ENCODE measurements around the gene ARRB1.
"Not testable (repeated sequence)": the region's sequence is repeated elsewhere in the genome, so short reads cannot be mapped to it uniquely, and the experiment has no call there.

ARRB1 gene

GRCh38 chr11:75351541-75351790 lies at the start of gene ARRB1:
ARRB1 (minus strand) TSS chr11:75351661; CDS start chr11:75351607, 54 bp downstream.
- no peak for DNase-seq (ENCODE audit: low read depth in 2 of 2)

DNA sequence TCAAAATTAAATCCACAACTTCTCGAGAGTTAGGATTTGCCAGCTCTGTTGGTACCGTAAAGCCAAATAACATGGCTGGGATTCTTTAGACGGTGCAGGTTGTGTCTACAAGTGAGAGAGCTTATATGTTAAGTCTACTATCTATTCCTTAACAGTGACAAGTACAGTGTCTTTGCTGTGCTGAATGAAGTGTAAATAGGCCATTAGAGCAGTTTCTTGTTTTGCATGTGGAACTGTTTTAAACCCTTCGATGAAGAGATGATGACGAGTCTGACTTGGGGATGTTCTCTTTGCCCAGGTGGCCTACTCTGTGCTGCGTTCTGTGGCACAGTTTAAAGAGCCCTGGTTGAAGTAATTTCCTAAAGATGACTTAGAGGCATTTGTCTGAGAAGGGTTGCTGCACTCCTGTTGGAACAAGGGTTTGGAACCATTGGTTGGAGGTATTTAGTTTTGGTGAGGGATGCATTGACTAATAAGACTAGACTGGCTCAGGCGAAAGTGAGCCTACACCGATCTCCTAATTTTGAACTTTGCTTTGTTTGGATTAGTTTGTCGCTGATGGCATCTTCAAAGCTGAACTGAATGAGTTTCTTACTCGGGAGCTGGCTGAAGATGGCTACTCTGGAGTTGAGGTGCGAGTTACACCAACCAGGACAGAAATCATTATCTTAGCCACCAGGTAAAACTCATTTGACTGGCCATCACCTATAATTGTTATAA lies 48.8 kb upstream of the ARRB1 start:
- no peak for DNase-seq (ENCODE audit: low read depth in 2 of 2)

DNA sequence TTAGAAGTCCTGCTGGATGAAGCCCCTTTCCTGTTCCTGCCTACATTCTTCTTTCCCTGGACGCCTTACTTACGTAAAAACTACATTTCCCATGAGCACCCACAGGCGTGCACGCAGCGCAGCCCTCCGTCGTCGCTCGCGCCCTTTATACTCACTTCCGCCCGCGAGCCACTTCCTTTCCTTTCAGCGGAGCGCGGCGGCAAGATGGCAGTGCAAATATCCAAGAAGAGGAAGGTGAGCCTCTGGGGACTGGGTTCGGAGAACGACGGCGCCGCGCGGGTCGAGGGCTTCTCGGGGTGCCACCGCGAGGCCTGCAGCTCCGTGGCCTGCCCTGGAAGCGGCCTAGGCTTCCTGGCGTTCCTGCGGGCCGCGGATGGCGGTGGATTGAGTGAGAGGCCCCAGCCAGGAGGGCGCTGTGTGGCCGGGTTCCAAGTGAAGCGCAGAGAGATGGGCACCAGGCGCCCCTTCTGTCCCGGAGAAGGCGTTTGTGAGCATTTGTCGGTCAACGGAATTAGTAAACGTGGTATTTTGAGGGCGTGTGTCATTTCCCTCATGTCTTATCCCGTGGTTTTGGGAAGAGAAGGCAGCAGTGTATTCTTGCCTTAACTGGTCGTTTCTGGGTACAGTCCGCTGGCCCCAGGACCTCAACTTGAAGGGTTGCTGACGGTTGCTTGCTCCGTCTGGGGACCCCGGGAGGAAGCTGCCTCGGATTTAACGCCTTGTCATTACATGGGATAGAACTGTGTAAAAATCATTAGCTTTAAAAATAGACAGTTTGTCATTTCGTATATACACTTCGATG lies 48.1 kb upstream of the ARRB1 start, which contains the start of gene RPS3:
Gene RPS3 (plus strand): TSS at position 175 of the 802 bp plus-strand sequence. CDS start 30 bp downstream, at position 205.
- peak; percentile 68 to 70 for DNase-seq (ENCODE audit: low read depth in 2 of 2)

GRCh38 chr11:75398906-75399305 lies 47.4 kb upstream of the ARRB1 start:
- DNase-seq (ENCODE audit: low read depth in 2 of 2): no peak

DNA sequence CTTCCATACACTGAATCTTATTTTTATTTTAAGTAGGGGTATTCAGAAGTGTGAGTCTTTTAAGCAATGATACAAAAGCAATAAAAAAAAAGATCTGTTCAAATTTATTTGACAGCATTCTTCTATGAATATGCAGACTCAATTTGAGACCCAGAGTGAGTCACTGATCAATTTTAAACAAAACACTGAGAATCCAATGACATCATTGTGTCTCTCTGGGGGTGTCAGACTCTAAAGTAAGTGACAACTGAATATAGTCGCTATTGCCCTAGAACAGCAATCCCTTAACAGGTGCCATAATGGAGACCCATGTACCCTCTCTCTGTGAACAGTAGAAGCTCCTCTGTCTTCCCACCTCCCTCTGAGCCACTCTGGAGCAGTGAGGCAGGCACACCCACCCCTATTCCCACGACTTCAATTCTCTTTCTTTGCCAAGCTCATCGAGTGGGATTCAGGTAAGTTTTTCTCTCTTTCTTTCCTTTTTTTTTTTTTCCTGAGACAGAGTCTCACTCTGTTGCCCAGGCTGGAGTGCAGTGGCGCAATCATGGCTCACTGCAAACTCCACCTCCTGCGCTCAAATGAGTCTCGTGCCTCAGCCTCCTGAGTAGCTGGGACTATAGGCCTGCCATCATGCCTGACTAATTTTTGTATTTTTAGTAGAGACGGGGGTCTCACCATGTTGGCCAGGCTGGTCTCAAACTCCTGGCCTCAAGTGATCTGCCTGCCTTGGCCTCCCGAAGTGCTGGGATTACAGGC lies 42.8 kb upstream of the ARRB1 start:
- DNase-seq (ENCODE audit: low read depth in 2 of 2): no peak

GRCh38 chr11:75389925-75390324 lies 38.5 kb upstream of the ARRB1 start:
- DNase-seq (ENCODE audit: low read depth in 2 of 2): no peak

DNA sequence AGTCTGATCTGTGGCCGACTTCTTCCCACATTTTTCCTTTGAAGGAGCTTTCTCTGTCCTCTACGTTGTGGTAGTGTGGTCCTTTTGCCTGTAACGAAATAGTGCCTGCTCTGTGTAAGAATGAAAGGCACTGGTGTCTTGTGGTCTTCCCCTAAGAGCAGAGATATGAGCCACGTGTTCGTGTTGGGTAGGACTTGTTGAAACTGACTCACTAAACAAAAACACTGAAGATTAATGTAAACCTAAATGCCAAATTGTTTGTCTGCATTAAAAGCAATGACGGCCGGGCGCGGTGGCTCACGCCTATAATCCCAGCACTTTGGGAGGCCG lies 37.8 kb upstream of the ARRB1 start:
- DNase-seq (ENCODE audit: low read depth in 2 of 2): no peak

DNA sequence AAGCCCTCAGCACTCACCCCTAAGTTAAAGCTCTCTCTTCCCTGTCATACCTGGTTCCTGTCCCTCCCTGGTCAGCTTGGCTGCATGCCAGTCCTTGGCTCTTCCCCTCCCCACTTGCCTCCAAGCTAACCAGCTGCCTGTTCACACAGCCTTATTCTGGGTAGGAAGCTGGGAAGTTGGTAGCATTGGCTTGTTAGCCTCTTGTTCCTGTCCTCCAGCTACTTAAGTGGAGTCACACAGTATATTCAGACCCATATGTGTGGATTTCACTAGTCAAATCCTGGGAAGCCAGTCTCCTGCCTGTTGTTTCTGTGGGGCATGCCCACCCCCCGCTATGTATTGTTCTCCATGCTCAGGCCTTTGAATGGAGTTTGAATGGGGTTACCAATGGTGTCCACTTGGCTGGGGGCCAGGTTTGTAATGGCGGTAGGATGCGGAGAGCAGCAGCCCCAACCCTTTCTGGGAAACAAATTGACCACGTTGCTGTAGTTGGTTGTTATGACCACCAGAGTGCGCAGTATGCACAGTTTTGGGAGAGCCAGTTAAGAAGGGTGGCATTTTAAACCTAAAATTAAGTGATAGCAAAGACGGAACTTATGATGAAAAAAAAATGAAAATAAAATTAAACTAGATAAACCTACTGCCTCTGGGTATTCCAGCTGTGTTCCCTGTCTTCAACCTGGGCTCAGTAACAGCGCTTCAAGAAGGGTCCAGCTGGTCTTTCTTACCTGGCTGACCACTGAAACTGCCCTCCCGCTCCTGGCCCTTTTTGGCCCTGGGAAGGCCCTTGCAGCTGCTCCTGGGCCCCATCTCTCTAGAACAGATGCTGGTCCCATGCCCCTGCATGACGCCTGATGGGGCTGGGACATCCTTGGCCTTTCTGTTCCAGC lies 37.2 kb upstream of the ARRB1 start:
- DNase-seq (ENCODE audit: low read depth in 2 of 2): peak; percentile 16 to 29

DNA sequence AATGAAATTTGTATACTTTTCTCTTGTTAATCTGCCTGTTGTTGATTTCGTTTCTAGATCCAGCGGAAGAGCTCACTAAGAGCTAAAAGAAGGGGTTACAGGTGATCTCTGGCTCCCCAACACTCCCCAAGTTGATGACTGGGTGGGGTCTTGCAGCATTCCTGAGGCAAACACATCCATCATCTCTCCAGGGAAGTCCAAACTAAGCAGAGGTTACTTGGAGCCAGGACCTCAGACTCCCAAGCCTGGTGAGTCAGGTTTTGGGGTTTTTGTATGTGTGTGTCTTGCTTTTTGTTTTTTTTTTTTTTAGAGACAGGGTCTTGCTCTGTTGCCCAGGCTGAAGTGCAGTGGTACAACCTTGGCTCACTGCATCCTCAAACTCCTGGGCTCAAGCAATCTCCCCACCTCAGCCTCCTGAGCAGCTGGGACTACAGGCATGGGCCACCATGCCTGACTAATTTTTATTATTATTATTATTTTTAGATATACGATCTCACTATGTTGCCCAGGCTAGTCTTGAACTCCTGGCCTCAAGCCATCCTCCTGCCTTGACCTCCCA lies 36.4 kb upstream of the ARRB1 start:
- no peak for DNase-seq (ENCODE audit: low read depth in 2 of 2)

DNA sequence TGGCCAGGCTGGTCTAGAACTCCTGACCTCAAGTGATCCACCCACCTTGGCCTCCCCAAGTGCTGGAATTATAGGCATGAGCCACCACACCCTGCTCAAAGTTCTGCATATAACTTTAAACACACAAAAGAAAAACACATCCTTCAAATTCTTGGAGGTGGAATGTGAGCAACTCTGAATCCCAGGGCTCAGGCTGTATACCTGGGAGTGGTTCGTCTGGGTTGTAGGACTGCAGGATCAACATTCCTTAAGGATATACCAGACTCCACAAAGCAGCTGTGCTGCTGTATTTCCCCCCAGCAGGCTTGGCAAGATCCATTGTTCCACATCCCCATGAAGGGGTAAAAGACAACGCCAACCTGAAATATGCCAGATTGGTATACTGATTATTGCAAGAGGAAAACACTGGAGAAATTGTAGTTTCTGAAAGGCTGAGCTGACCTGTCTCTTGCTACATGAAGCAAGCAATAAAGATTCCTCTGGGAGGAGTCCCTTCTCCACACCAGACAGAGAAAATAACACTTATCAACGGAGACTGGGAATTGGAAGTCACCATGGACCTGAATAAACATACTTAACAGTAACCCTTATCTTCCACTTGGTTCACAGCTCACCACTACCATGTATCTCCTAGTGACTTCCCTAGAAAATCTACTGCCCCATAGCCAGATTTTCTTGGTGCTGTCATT lies 35.6 kb upstream of the ARRB1 start:
- no peak for DNase-seq (ENCODE audit: low read depth in 2 of 2)

GRCh38 chr11:75384438-75385080 lies 33.1 kb upstream of the ARRB1 start:
- DNase-seq (ENCODE audit: low read depth in 2 of 2): peak; percentile 55 to 70

GRCh38 chr11:75383246-75383645 lies 31.8 kb upstream of the ARRB1 start:
- no peak for DNase-seq (ENCODE audit: low read depth in 2 of 2)

- DNase-seq (ENCODE audit: low read depth in 2 of 2): no peak
Observed at GRCh38 chr11:75380716-75381420, 29.4 kb upstream of the ARRB1 start.

- no peak for DNase-seq (ENCODE audit: low read depth in 2 of 2)
Observed at GRCh38 chr11:75380245-75380644, 28.8 kb upstream of the ARRB1 start.

- not testable (repeated sequence) for DNase-seq (ENCODE audit: low read depth in 2 of 2)
Observed at GRCh38 chr11:75378776-75379175, 27.3 kb upstream of the ARRB1 start.

DNA sequence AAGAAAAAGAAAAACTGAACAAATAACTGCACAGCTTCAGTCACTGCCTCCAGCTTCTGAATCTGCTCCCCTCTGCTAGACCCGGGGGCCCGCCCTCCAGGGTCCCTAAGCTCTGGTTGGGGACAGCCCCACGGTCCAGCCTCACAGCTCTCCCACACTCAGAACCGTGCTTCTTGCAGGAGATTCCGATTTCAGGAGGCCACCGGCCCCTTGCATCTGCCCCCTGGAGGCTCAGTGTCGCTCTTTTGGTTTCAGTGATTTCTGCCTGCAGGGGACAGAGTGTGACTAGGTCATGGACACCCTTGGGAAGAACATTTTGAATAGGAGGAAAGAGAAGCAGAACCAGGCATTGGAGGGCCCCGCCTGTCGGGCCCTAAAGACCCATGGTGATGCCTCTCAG lies 24.7 kb upstream of the ARRB1 start:
- DNase-seq (ENCODE audit: low read depth in 2 of 2): no peak

GRCh38 chr11:75375626-75376025 lies 24.2 kb upstream of the ARRB1 start:
- no peak for DNase-seq (ENCODE audit: low read depth in 2 of 2)

GRCh38 chr11:75374646-75375045 lies 23.2 kb upstream of the ARRB1 start:
- DNase-seq (ENCODE audit: low read depth in 2 of 2): no peak

- no peak for DNase-seq (ENCODE audit: low read depth in 2 of 2)
Observed at GRCh38 chr11:75373201-75373600, 21.7 kb upstream of the ARRB1 start.

All from stimulated activated CD4-positive, alpha-beta T cell treated with anti-CD3 and anti-CD28 coated beads, Interleukin-1b, Interleukin-23, amount 100 ng/mL, for 1 hour (primary cell).